ENCODE results near the gene CLIP2. TPM values are rescaled to one million over a fixed set of nuclear protein-coding genes. Genes with fewer than 3 reads are reported as not detected.

Gene CLIP2
- total RNA-seq, 4 donors from 2014 or later, result 3.8 to 21.3 (median 12.9) TPM

DNA sequence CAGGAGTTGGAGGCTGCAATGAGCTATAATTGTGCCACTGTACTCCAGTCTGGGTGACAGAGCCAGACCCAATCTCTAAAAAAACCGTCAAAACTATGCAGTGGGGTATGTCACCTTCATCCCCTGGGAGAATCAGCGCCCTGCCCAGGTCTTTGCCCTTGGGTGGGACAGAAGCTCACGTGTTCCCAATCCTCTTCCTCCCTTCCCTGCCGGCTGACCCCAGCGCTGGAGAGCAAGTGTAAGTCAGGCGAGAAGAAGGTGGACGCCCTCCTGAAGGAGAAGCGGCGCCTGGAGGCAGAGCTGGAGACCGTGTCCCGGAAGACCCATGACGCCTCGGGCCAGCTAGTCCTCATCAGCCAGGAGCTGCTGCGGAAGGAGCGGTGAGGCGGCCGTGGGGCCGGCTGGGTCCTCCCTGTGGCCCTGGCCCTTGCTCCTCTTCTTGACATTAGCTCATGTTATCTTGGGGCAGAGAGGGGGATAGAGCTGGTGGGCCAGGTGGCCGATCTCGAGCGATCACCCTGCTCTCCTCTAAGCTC, 99.7 kb downstream of the CLIP2 start:
- TF ChIP-seq, protein P1, sequence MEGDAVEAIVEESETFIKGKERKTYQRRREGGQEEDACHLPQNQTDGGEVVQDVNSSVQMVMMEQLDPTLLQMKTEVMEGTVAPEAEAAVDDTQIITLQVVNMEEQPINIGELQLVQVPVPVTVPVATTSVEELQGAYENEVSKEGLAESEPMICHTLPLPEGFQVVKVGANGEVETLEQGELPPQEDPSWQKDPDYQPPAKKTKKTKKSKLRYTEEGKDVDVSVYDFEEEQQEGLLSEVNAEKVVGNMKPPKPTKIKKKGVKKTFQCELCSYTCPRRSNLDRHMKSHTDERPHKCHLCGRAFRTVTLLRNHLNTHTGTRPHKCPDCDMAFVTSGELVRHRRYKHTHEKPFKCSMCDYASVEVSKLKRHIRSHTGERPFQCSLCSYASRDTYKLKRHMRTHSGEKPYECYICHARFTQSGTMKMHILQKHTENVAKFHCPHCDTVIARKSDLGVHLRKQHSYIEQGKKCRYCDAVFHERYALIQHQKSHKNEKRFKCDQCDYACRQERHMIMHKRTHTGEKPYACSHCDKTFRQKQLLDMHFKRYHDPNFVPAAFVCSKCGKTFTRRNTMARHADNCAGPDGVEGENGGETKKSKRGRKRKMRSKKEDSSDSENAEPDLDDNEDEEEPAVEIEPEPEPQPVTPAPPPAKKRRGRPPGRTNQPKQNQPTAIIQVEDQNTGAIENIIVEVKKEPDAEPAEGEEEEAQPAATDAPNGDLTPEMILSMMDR (IDR thresholded peaks at IDR 0.05; ENCODE audit: low read depth), result no peak

DNA sequence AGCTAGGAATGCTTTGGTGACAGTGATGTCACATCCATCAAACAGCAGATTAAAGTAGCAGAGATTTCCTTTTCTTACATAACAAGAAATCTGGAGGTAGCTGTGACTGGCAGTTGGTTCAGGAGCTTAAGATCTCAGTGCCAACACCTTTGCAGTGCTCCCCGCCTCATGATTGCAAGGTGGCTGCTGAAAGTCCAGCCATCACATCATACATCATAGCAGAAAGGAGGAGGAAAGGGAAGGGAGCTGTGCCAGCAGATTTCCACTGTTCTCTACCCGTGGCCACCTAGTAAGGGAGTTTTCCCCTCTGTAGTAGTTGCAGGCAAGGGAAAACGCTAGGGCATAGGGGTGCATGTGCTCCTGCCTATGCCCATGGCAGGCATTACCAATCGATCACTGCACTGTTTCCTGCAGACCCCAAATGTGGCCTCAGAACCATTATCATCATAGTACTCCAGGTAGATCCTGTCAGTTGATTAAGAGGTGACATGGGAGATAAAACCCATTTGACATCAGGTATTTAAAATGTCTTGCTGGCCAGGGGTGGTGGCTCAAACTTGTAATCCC, 106.6 kb downstream of the CLIP2 start:
- TF ChIP-seq, protein P1 (IDR thresholded peaks at IDR 0.05; ENCODE audit: low read depth), result no peak

DNA sequence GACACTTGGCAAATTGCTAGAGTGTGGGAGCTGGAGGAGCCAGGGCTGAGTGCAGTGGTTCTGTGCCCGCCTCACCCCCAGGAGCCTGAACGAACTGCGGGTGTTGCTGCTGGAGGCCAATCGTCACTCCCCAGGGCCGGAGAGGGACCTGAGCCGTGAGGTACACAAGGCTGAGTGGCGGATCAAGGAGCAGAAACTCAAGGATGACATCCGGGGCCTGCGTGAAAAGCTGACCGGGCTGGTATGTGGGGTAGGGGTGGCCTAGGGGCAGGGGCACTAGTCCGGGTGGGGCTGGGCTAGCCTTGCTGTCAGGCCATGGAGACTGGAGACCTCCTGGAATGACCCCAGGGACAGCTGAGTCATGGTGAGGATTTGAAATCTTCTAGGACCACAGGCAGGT, 107.8 kb downstream of the CLIP2 start:
- TF ChIP-seq, protein P1 (IDR thresholded peaks at IDR 0.05; ENCODE audit: low read depth), result no peak

DNA sequence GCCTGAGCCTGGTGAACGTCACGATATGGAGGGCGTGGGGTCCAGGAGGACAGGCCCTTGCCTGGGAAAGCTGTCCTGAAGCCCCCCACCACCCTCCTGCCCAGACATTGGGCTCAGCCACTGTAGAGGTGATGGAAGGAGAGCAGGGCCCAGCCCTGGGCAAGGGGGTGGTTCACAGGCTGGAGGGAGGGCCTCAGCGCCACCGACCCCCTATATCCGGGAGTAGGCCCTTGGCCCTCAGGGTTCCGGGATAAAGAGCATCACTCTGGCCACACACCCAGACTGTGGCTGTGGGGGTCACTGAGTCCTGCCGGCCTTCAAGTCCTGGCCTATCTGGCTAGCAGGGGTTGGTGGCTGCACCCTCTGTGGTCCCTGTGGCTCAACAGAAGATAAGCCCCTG, 109.2 kb downstream of the CLIP2 start:
- TF ChIP-seq, protein P1 (IDR thresholded peaks at IDR 0.05; ENCODE audit: low read depth), result no peak

DNA sequence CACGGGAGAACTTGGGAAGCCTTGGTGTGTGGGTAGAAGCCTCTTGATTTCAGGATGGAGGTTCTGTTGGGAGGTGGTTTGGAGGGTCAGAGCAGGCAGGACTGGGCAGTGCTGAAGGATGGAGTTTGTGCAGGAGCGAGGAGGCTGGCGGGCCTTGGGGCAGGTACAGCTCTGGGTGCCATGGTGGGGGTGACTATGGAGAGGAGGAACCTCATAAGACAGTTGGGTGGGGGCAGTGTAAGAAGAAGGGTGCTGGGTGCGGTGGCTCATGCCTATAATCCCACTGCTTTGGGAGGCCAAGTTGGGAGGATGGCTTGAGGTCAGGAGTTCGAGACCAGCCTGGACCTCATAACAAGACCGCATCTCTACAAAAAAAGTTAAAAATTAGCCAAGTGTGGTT, 109.8 kb downstream of the CLIP2 start:
- TF ChIP-seq, protein P1 (IDR thresholded peaks at IDR 0.05; ENCODE audit: low read depth), result no peak

DNA sequence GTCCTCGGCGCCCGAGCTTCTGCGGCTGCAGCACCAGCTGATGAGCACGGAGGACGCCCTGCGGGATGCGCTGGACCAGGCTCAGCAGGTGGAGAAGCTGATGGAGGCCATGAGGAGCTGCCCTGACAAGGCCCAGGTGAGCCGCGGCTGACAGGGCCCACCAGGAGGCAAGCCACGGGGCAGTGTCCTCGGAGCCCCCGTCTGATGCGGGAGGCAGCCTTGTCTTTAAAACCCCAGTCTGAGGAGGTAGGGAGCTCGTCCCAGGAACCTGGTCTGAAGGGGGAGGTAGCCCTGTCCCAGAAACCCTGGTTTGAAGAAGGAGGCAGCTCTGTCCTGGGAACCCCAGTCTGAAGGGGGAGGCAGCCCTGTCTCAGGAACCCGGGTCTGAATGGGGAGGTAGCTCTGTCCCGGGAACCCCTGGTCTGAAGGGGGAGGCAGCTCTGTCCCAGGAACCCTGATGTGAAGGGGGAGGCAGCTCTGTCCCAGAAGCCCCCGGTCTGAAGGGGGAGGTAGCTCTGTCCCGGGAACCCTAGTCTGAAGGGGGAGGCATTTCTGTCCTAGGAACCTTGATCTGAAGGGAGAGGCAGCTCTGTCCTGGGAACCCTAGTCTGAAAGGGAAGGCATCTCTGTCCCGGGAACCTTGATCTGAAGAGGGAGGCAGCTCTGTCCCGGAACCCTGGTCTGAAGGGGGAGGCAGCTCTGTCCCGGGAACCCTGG, 111.4 kb downstream of the CLIP2 start:
- TF ChIP-seq, protein P1 (IDR thresholded peaks at IDR 0.05; ENCODE audit: low read depth), result no peak

DNA sequence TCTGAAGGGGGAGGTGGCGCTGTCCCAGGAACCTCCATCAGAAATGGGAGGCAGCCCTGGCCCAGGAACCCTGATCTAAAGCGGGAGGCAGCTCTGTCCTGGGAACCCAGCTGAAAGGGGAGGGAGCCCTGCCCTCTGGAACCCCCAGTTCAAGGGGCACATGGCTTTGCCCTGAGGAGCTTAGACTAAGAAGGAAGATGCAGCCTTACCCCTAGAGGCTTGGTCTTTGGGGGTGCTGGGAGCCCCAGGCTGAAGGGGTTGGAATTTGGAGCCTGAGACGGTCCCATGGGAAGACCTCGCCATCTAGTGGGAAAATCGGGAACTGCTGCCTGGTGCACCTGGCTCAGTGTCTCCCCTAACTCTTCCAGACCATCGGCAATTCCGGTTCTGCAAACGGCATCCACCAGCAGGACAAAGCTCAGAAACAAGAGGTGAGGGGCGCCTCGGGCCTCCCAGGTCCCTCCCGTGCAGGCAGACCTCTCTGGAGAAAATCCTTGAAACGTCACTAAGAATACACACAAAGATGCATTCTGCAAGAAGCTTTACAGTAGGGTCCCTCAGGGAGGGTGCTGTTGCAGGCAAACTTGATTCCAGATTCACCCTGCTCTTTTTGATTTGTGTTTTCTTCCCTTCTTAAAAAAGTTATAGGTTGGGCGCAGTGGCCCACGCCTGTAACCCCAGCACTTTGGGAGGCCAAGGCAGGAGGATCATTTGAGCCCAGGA, 112.1 kb downstream of the CLIP2 start:
- TF ChIP-seq, protein P1 (IDR thresholded peaks at IDR 0.05; ENCODE audit: low read depth), result no peak

Data from subcutaneous adipose tissue (tissue), 4 donors.